Kidney epithelial cell (primary cell): Measurements from ENCODE around the gene MLXIPL. TPM values are rescaled to one million over a fixed set of nuclear protein-coding genes. Genes with fewer than 3 reads are reported as not detected.

Source experiments
- DNase-seq: peaks from one replicate; pipeline ENCODE4 v3.0.0-alpha.2; 2010; ENCODE audit warnings: low read depth
- H3K27me3 ChIP-seq: 2 replicates; pipeline ENCODE4 v1.6.0; 2011; ENCODE audit warnings: low read length; ENCODE audit not compliant: control insufficient read depth, insufficient read depth
- H3K36me3 ChIP-seq: 2 replicates; pipeline ENCODE4 v1.5.1; 2011; ENCODE audit warnings: low read length; ENCODE audit not compliant: control insufficient read depth, insufficient read depth
- H3K4me3 ChIP-seq: 2 replicates; pipeline ENCODE4 v1.5.1; 2011; ENCODE audit warnings: low read depth, mild to moderate bottlenecking, control low read depth, low read length
- CTCF ChIP-seq: IDR thresholded peaks from 2 replicates; pipeline ENCODE4 v1.5.1; 2011; ENCODE audit warnings: mild to moderate bottlenecking, moderate library complexity, low read length, control low read depth, inconsistent platforms; ENCODE audit not compliant: insufficient read depth, poor library complexity, severe bottlenecking
- total RNA-seq: library from RNA; depleted of rRNA; stranded (reverse); fragments of >200 nt; gene quantifications from 2 replicates; pipeline ENCODE4 v1.2.3, GENCODE V29; 2015

MLXIPL gene
- total RNA-seq, 1 donor from 2014 or later: 0.04 TPM

- no peaks in the 10 kb centered on the region for H3K27me3 ChIP-seq
- peaks cover 6% of the 10 kb centered on the region for H3K36me3 ChIP-seq
Measured at GRCh38 chr7:73572767-73573186, 51.5 kb downstream of the MLXIPL start.

GRCh38 chr7:73570977-73571376 lies 53.3 kb downstream of the MLXIPL start:
- H3K27me3 ChIP-seq: no peaks in the 10 kb centered on the region
- H3K36me3 ChIP-seq: peaks cover 6% of the 10 kb centered on the region
- DNase-seq: no peak
- no peak overlapping the region for H3K4me3 ChIP-seq
- TF ChIP-seq CTCF: no peak

More at GRCh38 chr7:73572767-73573186, 51.5 kb downstream of the MLXIPL start:
- TF ChIP-seq CTCF: no peak
- DNase-seq: no peak
- H3K4me3 ChIP-seq: no peak overlapping the region

GRCh38 chr7:73570521-73570920 lies 53.8 kb downstream of the MLXIPL start:
- no peak for DNase-seq
- Histone ChIP-seq H3K36me3 (peaks cover 6% of the 10 kb centered on the region), H3K27me3 (no peaks in the 10 kb centered on the region), H3K4me3 (no peak overlapping the region)
- no peak for TF ChIP-seq CTCF

GRCh38 chr7:73569042-73569608 lies 55.2 kb downstream of the MLXIPL start:
- no peak for DNase-seq
- H3K36me3 ChIP-seq: peaks cover 6% of the 10 kb centered on the region
- no peaks in the 10 kb centered on the region for H3K27me3 ChIP-seq
- TF ChIP-seq CTCF: no peak
- H3K4me3 ChIP-seq: no peak overlapping the region

GRCh38 chr7:73567846-73568685 lies 56.3 kb downstream of the MLXIPL start:
- DNase-seq: no peak
- peaks cover 4% of the 10 kb centered on the region for H3K36me3 ChIP-seq
- H3K27me3 ChIP-seq: no peaks in the 10 kb centered on the region
- no peak overlapping the region for H3K4me3 ChIP-seq
- TF ChIP-seq CTCF: no peak
